Liver (tissue), 3 donors: ENCODE results near the gene GNG2.

Experiments
- CTCF ChIP-seq: fragments of 150-350 bp; IDR thresholded peaks from 2 replicates; pipeline ENCODE4 v1.5.1; 2017; ENCODE audit warnings: improper control_type of control experiment, low read depth, low read length; ENCODE audit not compliant: missing input control
- EGR1 ChIP-seq, 2 donors: IDR thresholded peaks; 2 replicates each; pipeline ENCODE4 v1.6.1; 2016 to 2018; ENCODE audit warnings: antibody characterized with exemption in 2 of 2, low read depth in 2 of 2
- GABPA ChIP-seq, 2 donors: IDR thresholded peaks in 1 of 2; conservative IDR thresholded peaks in 1 of 2; 2 replicates each; pipeline ENCODE4 v1.6.1; 2016; ENCODE audit warnings: antibody characterized with exemption in 2 of 2, mild to moderate bottlenecking in 1 of 2, moderate library complexity in 1 of 2
- HNF4G ChIP-seq: IDR thresholded peaks from 2 replicates; pipeline ENCODE4 v1.6.1; 2016; ENCODE audit warnings: antibody characterized with exemption
- JUND ChIP-seq, 2 donors: IDR thresholded peaks; 2 replicates each; pipeline ENCODE4 v1.6.1; 2016; ENCODE audit warnings: antibody characterized with exemption in 2 of 2
- NR2F2 ChIP-seq: IDR thresholded peaks from 2 replicates; pipeline ENCODE4 v1.6.1; 2016; ENCODE audit warnings: antibody characterized with exemption
- RAD21 ChIP-seq, 2 donors: IDR thresholded peaks; 2 replicates each; pipeline ENCODE4 v1.6.1; 2016; ENCODE audit warnings: antibody characterized with exemption in 2 of 2, mild to moderate bottlenecking in 2 of 2
- SP1 ChIP-seq: IDR thresholded peaks from 2 replicates; pipeline ENCODE4 v1.6.1; 2018; ENCODE audit warnings: antibody characterized with exemption, mild to moderate bottlenecking
- TAF1 ChIP-seq: conservative IDR thresholded peaks from 2 replicates; pipeline ENCODE4 v1.6.1; 2016; ENCODE audit warnings: antibody characterized with exemption, mild to moderate bottlenecking
- TF ChIP-seq, protein P1 (sequence below): IDR thresholded peaks from 2 replicates; pipeline ENCODE4 v1.6.1; 2016; ENCODE audit warnings: antibody characterized with exemption
- TF ChIP-seq, protein P2 (sequence below): IDR thresholded peaks from 2 replicates; pipeline ENCODE4 v1.6.1; 2016; ENCODE audit warnings: antibody characterized with exemption, mild to moderate bottlenecking
- TF ChIP-seq, protein P3 (sequence below): IDR thresholded peaks from 2 replicates; pipeline ENCODE4 v1.6.1; 2016; ENCODE audit warnings: antibody characterized with exemption
- donor health status: healthy.
- donor health status: healthy.

DNA sequence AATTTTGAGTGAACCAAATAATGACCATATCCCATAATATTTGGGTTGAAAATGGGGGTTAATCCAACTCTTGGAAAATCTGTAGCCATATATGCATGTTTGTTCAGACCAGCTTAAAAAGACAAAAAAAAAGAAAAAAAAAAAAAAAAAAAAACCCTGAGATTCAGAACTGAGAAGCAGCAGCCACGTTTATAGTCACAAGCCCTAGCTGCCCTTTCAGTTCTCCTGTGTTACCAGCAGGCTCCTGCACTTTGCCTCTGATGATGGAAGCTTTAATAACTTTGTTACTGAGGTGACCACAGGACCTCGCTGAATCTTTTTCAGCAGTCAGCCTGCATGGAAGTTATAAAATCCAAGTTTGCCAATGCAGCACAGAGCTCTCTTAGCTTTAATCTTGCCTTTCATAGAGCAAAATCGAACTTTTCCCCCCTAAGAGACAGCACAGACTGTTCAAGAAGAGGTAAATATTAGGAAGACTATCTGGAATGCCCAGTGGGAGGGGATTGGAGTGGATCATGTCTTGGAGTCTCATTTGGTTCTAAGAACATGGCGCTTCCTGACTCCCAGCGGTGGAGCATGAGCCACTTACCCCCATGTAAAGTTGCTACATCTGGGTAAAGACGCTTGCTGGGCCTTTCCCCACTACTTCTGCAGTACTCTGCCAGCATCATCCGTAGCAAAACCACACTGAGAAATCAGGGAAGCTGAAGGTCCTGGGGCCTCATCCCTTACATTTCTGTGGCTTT, 20.6 kb downstream of the GNG2 start:
- TF ChIP-seq CTCF: no peak
- no peak for TF ChIP-seq TAF1
- TF ChIP-seq RAD21 (IDR thresholded peaks at IDR 0.05): no peak
- TF ChIP-seq EGR1 (IDR thresholded peaks at IDR 0.05; ENCODE audit: low read depth in 2 of 2): no peak
- no peak for TF ChIP-seq HNF4G
- TF ChIP-seq GABPA (IDR thresholded peaks at IDR 0.05 in 1 of 2, conservative IDR thresholded peaks at IDR 0.05 in 1 of 2): no peak
- TF ChIP-seq, protein P1, sequence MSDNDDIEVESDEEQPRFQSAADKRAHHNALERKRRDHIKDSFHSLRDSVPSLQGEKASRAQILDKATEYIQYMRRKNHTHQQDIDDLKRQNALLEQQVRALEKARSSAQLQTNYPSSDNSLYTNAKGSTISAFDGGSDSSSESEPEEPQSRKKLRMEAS: no peak
- no peak for TF ChIP-seq NR2F2
- TF ChIP-seq, protein P2, sequence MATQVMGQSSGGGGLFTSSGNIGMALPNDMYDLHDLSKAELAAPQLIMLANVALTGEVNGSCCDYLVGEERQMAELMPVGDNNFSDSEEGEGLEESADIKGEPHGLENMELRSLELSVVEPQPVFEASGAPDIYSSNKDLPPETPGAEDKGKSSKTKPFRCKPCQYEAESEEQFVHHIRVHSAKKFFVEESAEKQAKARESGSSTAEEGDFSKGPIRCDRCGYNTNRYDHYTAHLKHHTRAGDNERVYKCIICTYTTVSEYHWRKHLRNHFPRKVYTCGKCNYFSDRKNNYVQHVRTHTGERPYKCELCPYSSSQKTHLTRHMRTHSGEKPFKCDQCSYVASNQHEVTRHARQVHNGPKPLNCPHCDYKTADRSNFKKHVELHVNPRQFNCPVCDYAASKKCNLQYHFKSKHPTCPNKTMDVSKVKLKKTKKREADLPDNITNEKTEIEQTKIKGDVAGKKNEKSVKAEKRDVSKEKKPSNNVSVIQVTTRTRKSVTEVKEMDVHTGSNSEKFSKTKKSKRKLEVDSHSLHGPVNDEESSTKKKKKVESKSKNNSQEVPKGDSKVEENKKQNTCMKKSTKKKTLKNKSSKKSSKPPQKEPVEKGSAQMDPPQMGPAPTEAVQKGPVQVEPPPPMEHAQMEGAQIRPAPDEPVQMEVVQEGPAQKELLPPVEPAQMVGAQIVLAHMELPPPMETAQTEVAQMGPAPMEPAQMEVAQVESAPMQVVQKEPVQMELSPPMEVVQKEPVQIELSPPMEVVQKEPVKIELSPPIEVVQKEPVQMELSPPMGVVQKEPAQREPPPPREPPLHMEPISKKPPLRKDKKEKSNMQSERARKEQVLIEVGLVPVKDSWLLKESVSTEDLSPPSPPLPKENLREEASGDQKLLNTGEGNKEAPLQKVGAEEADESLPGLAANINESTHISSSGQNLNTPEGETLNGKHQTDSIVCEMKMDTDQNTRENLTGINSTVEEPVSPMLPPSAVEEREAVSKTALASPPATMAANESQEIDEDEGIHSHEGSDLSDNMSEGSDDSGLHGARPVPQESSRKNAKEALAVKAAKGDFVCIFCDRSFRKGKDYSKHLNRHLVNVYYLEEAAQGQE: no peak
- TF ChIP-seq SP1: no peak
- TF ChIP-seq JUND (IDR thresholded peaks at IDR 0.05): no peak
- TF ChIP-seq, protein P3, sequence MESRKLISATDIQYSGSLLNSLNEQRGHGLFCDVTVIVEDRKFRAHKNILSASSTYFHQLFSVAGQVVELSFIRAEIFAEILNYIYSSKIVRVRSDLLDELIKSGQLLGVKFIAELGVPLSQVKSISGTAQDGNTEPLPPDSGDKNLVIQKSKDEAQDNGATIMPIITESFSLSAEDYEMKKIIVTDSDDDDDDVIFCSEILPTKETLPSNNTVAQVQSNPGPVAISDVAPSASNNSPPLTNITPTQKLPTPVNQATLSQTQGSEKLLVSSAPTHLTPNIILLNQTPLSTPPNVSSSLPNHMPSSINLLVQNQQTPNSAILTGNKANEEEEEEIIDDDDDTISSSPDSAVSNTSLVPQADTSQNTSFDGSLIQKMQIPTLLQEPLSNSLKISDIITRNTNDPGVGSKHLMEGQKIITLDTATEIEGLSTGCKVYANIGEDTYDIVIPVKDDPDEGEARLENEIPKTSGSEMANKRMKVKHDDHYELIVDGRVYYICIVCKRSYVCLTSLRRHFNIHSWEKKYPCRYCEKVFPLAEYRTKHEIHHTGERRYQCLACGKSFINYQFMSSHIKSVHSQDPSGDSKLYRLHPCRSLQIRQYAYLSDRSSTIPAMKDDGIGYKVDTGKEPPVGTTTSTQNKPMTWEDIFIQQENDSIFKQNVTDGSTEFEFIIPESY: no peak
